Activated B cell treated with CpG ODN at 0.5 μM for 24 hours (primary cell): ENCODE data around the gene SLC17A1. TPM values are rescaled to one million over a fixed set of nuclear protein-coding genes. Genes with fewer than 3 reads are reported as not detected.

Source experiments
- ATAC-seq: fragments of 200-7000 bp; cut with Tn5 transposase; one replicate; pipeline ENCODE4 v1.10.0; 2021; ENCODE audit warnings: low read depth, mild to moderate bottlenecking, moderate library complexity
- CTCF ChIA-PET: fragments of 350-600 bp; sonication (Branson Sonifier 250); formaldehyde crosslinking; loops from one replicate; lab custom pipeline; 2021; ENCODE audit warnings: antibody characterized with exemption; lab: Charles Lee
- POLR2A ChIA-PET: fragments of 350-600 bp; sonication (Branson Sonifier 250); formaldehyde crosslinking; loops from one replicate; lab custom pipeline; 2021; ENCODE audit warnings: antibody characterized with exemption; lab: Charles Lee
- DNase-seq: peaks from one replicate; pipeline ENCODE4 v3.0.0; 2022
- H3K27ac Mint-ChIP-seq: one replicate; pipeline ENCODE4 v1.8.0; 2020; ENCODE audit warnings: mixed read lengths
- H3K27me3 Mint-ChIP-seq: one replicate; pipeline ENCODE4 v1.8.0; 2021; ENCODE audit warnings: mixed read lengths
- H3K36me3 Mint-ChIP-seq: one replicate; pipeline ENCODE4 v1.8.0; 2021; ENCODE audit warnings: low read depth, mixed read lengths
- H3K4me1 Mint-ChIP-seq: one replicate; pipeline ENCODE4 v1.8.0; 2021; ENCODE audit warnings: mixed read lengths
- H3K4me3 Mint-ChIP-seq: one replicate; pipeline ENCODE4 v1.8.0; 2020; ENCODE audit warnings: mild to moderate bottlenecking, mixed read lengths
- H3K9me3 Mint-ChIP-seq: one replicate; pipeline ENCODE4 v1.8.0; 2020; ENCODE audit warnings: mixed read lengths
- CTCF ChIP-seq: fragments of 200-600 bp; IDR thresholded peaks from one replicate; pipeline ENCODE4 v1.8.0; 2022; ENCODE audit warnings: antibody characterized with exemption, mild to moderate bottlenecking
- intact Hi-C: fragments of 100-400 bp; cut with micrococcal nuclease; formaldehyde crosslinking; loops from one replicate; pipeline ENCODE4 v1.15.1; 2024
- total RNA-seq: library from RNA; stranded (reverse); gene quantifications from 2 replicates; pipeline ENCODE4 v1.2.3, GENCODE V29; 2022

The SLC17A1 gene
- total RNA-seq, 1 donor from 2014 or later: not detected

- no peaks in the 10 kb centered on the region for H3K9me3 Mint-ChIP-seq
- H3K4me1 Mint-ChIP-seq: no peaks in the 10 kb centered on the region
- ChIA-PET CTCF (interaction anchor here (1.2 kb wide), 1 partner anchor 198 kb away, joined by 4 read pairs; no protein-coding TSS in a partner anchor), POLR2A (no interaction called here)
- peaks cover 5% of the 10 kb centered on the region for H3K27me3 Mint-ChIP-seq
- H3K36me3 Mint-ChIP-seq: no peaks in the 10 kb centered on the region
- intact Hi-C loops: no loop called here
- no peak for TF ChIP-seq CTCF
- H3K27ac Mint-ChIP-seq: no peak overlapping the region
- DNase-seq (no peak), ATAC-seq (no peak)
- H3K4me3 Mint-ChIP-seq: no peak overlapping the region
Measured at GRCh38 chr6:25793970-25794369, 37.9 kb downstream of the SLC17A1 start.

DNA sequence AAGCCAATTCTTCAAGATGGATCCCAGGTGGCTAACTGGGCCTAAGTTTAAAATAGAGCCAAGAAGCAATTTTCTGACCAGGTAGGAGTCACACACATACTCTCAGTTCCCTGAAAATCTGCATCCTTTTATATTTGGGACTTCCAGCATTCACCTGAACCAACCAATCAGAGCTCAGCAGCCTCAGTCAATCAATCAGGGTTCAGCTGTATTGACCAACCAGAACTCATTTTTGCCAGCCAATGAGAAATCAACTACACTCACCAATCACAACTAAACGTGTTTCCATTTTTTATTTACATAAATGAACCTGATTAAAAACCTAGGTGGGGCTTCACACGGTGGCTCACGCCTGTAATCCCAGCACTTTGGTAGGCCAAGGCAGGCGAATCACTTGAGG, 39.8 kb downstream of the SLC17A1 start:
- ATAC-seq (no peak), DNase-seq (no peak)
- Mint-ChIP-seq H3K27ac (no peak overlapping the region), H3K4me1 (no peaks in the 10 kb centered on the region), H3K4me3 (no peak overlapping the region), H3K36me3 (no peaks in the 10 kb centered on the region), H3K27me3 (no peaks in the 10 kb centered on the region), H3K9me3 (no peaks in the 10 kb centered on the region)
- TF ChIP-seq CTCF: no peak
- POLR2A ChIA-PET: no interaction called here
- CTCF ChIA-PET: no interaction called here
- intact Hi-C loops: no loop called here

DNA sequence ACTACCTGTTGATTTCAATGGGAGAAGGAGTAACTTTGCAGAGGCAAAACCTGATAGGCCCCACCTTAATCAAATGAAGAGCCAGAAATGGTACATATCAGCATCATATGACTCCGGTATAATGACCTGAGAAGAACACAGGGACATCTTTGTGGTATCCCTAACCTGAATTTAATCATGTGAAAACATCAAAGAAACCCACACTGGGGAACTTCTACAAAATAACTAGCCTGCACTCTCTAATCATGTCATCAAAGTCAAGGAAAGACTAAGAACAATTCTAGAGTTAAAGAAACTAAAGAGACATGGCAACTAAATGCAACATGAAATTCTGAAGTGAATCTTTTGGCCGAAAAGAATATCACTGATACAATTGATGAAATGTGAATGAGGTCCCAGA, 42.4 kb downstream of the SLC17A1 start:
- POLR2A ChIA-PET: interaction anchor here (1.2 kb wide), 1 partner anchor 203 kb away, joined by 5 read pairs; no protein-coding TSS in a partner anchor
- DNase-seq (no peak), ATAC-seq (no peak)
- CTCF ChIA-PET: interaction anchor here (0.9 to 4.7 kb wide), 9 partner anchors 61 to 217 kb away, joined by 3 to 37 read pairs (median 3); no protein-coding TSS in a partner anchor
- no peaks in the 10 kb centered on the region for H3K4me1 Mint-ChIP-seq
- H3K9me3 Mint-ChIP-seq: no peaks in the 10 kb centered on the region
- intact Hi-C loops: loop anchor here (10.0 kb wide), 1 partner anchor 305 kb away; no protein-coding TSS in a partner anchor
- TF ChIP-seq CTCF: no peak
- no peaks in the 10 kb centered on the region for H3K36me3 Mint-ChIP-seq
- no peak overlapping the region for H3K27ac Mint-ChIP-seq
- H3K27me3 Mint-ChIP-seq: no peaks in the 10 kb centered on the region
- H3K4me3 Mint-ChIP-seq: no peak overlapping the region

DNA sequence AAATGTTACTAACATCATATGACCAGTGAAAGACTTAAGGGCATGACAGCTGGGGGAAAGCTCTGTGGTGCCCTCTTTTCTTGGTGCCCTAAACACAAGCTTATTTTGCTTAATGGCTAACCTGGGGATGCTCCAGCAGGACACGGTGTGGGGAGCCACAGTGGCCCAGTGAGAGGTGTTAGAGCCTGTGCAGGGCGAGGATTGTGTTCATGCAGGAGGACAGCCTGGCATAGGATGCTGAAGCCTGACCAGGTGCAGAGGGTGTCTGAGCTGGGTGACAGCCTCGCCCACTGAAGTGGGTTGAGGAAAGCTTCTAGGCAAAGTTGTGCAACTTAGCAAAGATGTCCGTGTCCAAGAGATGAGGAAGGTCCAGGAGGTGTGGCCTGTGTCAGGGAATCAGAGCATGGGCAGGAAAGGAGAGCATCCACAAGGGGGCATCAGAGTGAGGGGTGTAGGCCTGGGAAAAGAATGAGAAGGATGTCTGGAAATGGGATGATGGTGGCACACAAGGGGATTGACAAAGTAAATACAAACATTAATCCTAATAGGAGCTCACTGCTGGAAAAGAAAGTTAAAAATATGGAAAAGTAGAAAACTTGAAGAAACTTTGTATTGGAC, 43.4 kb downstream of the SLC17A1 start:
- Mint-ChIP-seq H3K36me3 (no peaks in the 10 kb centered on the region), H3K9me3 (no peaks in the 10 kb centered on the region), H3K27me3 (peaks cover 3% of the 10 kb centered on the region), H3K4me3 (no peak overlapping the region), H3K4me1 (no peaks in the 10 kb centered on the region), H3K27ac (no peak overlapping the region)
- ChIA-PET POLR2A (interaction anchor here (1.2 kb wide), 1 partner anchor 204 kb away, joined by 5 read pairs; no protein-coding TSS in a partner anchor), CTCF (interaction anchor here (0.6 to 4.7 kb wide), 11 partner anchors 60 to 1956 kb away, joined by 3 to 37 read pairs (median 3); partner anchors contain the start of gene TRIM38)
- no peak for TF ChIP-seq CTCF
- no peak for DNase-seq
- intact Hi-C loops: loop anchor here (1.0 to 10.0 kb wide), 4 partner anchors 154 to 306 kb away; no protein-coding TSS in a partner anchor
- ATAC-seq: peak; percentile 50

DNA sequence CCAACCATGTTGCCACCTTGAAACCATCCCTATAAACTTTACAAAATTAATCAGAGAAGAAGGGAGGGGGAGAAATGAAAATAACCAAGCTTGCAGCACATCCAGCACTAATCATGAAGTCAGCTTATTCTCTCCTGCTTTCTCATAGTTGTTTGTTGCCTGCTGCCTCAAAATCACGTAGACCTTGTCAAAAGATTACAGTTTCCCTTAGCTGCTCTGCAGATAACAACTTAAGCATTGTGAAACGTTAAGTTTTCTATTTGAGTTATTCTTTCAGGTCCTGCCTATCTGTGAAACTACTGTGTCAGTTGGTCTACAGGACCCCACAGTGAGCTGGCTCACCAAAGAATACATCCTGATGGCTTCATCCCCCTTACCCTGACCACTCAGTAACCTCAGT, 44.4 kb downstream of the SLC17A1 start:
- ATAC-seq (no peak), DNase-seq (no peak)
- Mint-ChIP-seq H3K27me3 (peaks cover 3% of the 10 kb centered on the region), H3K9me3 (no peaks in the 10 kb centered on the region), H3K36me3 (no peaks in the 10 kb centered on the region), H3K4me3 (no peak overlapping the region), H3K27ac (no peak overlapping the region), H3K4me1 (no peaks in the 10 kb centered on the region)
- POLR2A ChIA-PET: interaction anchor here (0.6 kb wide), 1 partner anchor 193 kb away, joined by 6 read pairs; no protein-coding TSS in a partner anchor
- TF ChIP-seq CTCF: no peak
- CTCF ChIA-PET: interaction anchor here (1.1 to 4.7 kb wide), 5 partner anchors 156 to 218 kb away, joined by 3 to 37 read pairs (median 12); partner anchors contain the start of gene TRIM38
- intact Hi-C loops: loop anchor here (10.0 kb wide), 1 partner anchor 307 kb away; no protein-coding TSS in a partner anchor
